Activated T-helper 1 cell treated with anti-CD3 and anti-CD28 coated beads, Interleukin-12 subunit alpha, Interleukin-12 subunit beta, Interleukin-2, Interleukin-4 antibody, amounts not matched to agents 30 ng/mL and 10 ng/mL and 1 ng/mL, durations not matched to agents 14 hours and 24 hours and 36 hours (primary cell): Measurements from ENCODE around the gene HMCES. TPM values are rescaled to one million over a fixed set of nuclear protein-coding genes. Genes with fewer than 3 reads are reported as not detected.

Experiments
- DNase-seq: peaks from one replicate; pipeline ENCODE4 v3.0.0; 2021; ENCODE audit warnings: low spot score
- H3K27ac Mint-ChIP-seq: one replicate; pipeline ENCODE4 v1.8.0; 2021; ENCODE audit warnings: mild to moderate bottlenecking, mixed read lengths
- H3K27me3 Mint-ChIP-seq: one replicate; pipeline ENCODE4 v1.8.0; 2022; ENCODE audit warnings: mild to moderate bottlenecking, moderate library complexity, mixed read lengths; ENCODE audit not compliant: insufficient read depth
- H3K36me3 Mint-ChIP-seq: one replicate; pipeline ENCODE4 v1.8.0; 2021; ENCODE audit warnings: low read depth, mixed read lengths
- H3K4me1 Mint-ChIP-seq: one replicate; pipeline ENCODE4 v1.8.0; 2021; ENCODE audit warnings: low read depth, mixed read lengths
- H3K4me3 Mint-ChIP-seq: one replicate; pipeline ENCODE4 v1.8.0; 2021; ENCODE audit warnings: mild to moderate bottlenecking, moderate library complexity, mixed read lengths
- H3K9me3 Mint-ChIP-seq: one replicate; pipeline ENCODE4 v1.8.0; 2021; ENCODE audit warnings: mixed read lengths
- intact Hi-C: fragments of 100-400 bp; cut with micrococcal nuclease; formaldehyde crosslinking; loops from one replicate; pipeline ENCODE4 v1.15.1; 2024
- total RNA-seq: library from RNA; stranded (reverse); gene quantifications from 2 replicates; pipeline ENCODE4 v1.2.3, GENCODE V29; 2022

HMCES gene
- total RNA-seq, 1 donor from 2014 or later: 59.4 TPM

DNA sequence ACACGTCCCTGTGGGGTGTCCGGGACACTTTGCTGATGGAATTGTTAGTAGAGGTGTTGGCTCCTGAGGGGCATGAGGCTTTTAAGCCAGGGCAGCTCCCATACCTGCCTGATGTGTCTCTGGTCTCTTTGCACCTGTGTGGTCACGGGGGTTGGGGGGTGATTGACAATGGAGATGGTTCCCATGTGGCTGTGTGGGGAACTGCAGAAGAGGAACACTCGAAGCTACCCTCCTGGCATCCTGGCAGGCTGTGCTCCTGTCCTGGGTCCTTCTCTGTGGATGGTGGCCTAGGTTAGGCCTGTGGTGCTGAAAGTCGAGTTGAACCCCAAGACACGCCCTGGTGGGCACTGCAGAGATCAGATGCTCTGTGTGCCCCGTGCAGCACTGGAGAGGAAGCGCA lies 73.4 kb downstream of the HMCES start:
- H3K4me1 Mint-ChIP-seq: no peaks in the 10 kb centered on the region
- no peak overlapping the region for H3K4me3 Mint-ChIP-seq
- peaks cover 3% of the 10 kb centered on the region for H3K27me3 Mint-ChIP-seq
- H3K9me3 Mint-ChIP-seq: no peaks in the 10 kb centered on the region
- DNase-seq: no peak
- no peak overlapping the region for H3K27ac Mint-ChIP-seq
- H3K36me3 Mint-ChIP-seq: no peaks in the 10 kb centered on the region
- intact Hi-C loops: no loop called here

DNA sequence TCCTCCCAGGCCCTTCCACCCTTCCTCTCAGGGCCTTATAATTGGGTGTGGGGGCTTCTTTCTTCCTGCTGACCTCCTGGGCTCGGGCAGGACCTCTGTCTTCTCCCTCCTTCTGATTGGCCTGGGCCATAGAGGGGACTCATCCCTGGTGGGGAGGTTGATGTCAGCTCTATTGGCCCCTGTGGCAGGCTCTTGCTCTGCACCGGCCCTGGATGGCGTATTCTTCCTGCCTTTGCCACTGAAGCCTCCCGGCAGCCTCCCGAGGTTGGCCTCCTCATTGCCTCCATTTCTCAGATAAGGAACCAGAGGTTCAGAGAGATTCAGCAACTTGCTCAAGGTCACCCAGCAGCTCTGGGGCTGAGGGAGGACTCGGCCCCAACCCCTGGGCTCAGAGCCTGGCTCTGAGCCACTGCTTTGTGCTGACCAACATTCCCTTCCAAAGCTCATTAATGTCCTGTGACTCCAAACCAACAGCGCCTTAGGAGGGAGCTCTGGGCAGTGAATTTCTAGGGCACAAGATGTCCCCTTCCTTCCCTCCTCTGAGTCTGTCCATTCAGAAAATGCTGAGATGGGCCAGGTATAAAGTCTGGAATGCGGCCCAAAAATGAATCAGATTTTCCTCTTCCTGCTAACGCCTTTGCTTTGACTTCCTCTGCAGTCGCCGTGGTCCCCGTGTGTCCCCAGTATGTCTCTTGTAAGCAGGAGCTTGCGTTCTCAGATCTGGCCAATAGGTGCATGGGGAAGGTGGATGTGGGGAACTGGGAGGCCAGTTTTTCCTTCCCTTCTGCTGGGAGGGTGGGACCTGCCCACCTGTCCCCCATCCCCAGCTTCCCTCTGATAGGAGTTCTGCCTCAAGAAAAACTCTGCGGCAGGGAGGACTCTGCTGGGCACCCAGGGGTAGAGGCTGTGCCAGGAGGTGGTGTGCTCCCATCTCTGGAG lies 74.2 kb downstream of the HMCES start:
- no peak for DNase-seq
- no peak overlapping the region for H3K27ac Mint-ChIP-seq
- intact Hi-C loops: no loop called here
- H3K36me3 Mint-ChIP-seq: no peaks in the 10 kb centered on the region
- H3K9me3 Mint-ChIP-seq: no peaks in the 10 kb centered on the region
- no peaks in the 10 kb centered on the region for H3K4me1 Mint-ChIP-seq
- no peak overlapping the region for H3K4me3 Mint-ChIP-seq
- H3K27me3 Mint-ChIP-seq: peaks cover 3% of the 10 kb centered on the region

DNA sequence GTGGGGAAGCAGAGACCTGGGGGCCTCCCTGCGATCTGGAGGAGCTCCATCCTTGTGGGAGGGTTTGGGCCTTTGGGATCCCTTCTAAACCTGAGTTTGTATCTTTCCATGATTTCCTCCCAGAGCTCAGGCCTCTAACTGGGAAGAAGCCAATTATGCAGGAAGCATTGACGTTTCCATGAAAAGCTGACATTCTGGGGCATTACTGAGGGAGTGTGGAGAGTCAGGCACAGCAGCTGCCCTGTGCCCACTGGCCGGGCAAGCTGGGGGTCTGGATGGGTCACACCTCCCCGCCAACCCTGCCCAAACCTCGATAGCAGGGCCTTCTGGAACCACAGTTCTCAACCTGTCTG lies 74.9 kb downstream of the HMCES start:
- no peak for DNase-seq
- H3K4me3 Mint-ChIP-seq: no peak overlapping the region
- H3K36me3 Mint-ChIP-seq: no peaks in the 10 kb centered on the region
- no peak overlapping the region for H3K27ac Mint-ChIP-seq
- intact Hi-C loops: no loop called here
- no peaks in the 10 kb centered on the region for H3K4me1 Mint-ChIP-seq
- no peaks in the 10 kb centered on the region for H3K9me3 Mint-ChIP-seq
- H3K27me3 Mint-ChIP-seq: peaks cover 3% of the 10 kb centered on the region

Other genes with a start within 250 kb of the HMCES start
- gene GP9, start 218.1 kb upstream of the HMCES start, total RNA-seq: not detected in 2 replicates
- 46.8 and 47.6 TPM in 2 replicates for gene RAB43, start 157.1 kb upstream of the HMCES start, total RNA-seq
- 72.3 and 75.4 TPM in 2 replicates for gene ISY1, start 117.8 kb upstream of the HMCES start, total RNA-seq
- gene CNBP, start 95.0 kb upstream of the HMCES start, total RNA-seq: 408 and 425 TPM in 2 replicates
- gene COPG1, start 29.3 kb upstream of the HMCES start, total RNA-seq: 157 and 160 TPM in 2 replicates
- 0.32 and 0.34 TPM in 2 replicates for gene EFCAB12, start 149.8 kb downstream of the HMCES start, total RNA-seq
- gene MBD4, start 161.1 kb downstream of the HMCES start, total RNA-seq: 44.1 and 53.3 TPM in 2 replicates
- 10.0 and 14.7 TPM in 2 replicates for gene IFT122, start 161.4 kb downstream of the HMCES start, total RNA-seq
- gene RHO, start 249.8 kb downstream of the HMCES start, total RNA-seq: not detected in 2 replicates